Measurements from ENCODE around the gene DLX1.

The DLX1 gene

DNA sequence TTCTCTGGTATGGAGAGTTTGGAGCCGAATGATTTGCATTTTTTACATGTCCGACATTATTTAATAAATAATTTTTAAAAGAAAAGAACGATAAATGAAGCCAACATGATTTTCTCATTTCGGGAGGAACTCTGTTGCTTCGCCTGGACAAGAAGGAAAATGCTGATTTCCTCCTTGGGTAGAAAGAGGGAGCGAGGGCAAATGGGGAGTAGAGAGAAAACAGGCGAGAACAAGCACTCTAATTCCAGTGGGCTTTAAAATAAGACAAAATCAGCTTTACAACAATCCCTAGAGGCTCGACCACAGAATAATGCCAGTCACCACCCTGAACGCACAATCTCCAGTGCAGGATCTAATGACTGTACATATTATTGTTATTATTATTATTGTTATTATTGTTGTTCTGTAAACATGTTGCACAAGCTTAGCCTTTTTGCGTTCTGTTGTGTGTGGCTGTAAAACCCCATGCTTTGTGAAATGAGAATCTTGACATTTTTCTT, 3.7 kb downstream of the DLX1 start:
- Histone ChIP-seq H3K4me3 (ENCODE audit: low read depth, low read length) (no peak overlapping the region), H3K9ac (ENCODE audit: low read length) (no peak overlapping the region), H3K27me3 (ENCODE audit: control insufficient read depth, insufficient read depth, low read length) (peaks cover 100% of the 10 kb centered on the region), H3K4me1 (ENCODE audit: control insufficient read depth, insufficient read depth, low read length) (peaks cover 49% of the 10 kb centered on the region), H3K9me3 (ENCODE audit: control insufficient read depth, insufficient read depth, low read depth, low read length) (no peaks in the 10 kb centered on the region), H3K36me3 (ENCODE audit: control insufficient read depth, insufficient read depth, low read length) (no peaks in the 10 kb centered on the region), H3K27ac (ENCODE audit: low read depth, low read length) (no peak overlapping the region)

DNA sequence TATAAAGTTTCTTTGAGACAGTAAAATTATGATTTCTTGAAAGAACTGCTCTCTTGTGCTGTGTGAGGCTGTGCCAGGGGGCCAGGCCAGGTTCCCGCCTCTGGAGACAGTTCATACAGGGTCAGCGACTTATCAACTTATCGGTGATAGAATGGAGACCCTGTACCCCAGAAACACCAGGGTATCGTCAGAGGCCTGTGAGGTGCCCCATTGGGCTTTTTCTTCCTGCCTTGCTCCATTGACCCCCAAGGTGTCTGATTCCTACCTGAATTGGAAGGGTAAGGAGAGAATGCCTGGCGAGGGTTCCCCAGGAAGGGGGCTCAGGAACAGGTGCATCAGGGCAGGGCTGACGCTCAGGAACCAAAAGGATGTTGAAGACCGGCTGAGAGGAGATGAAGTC, 4.3 kb downstream of the DLX1 start:
- peaks cover 100% of the 10 kb centered on the region for H3K27me3 ChIP-seq (ENCODE audit: control insufficient read depth, insufficient read depth, low read length)
- no peak overlapping the region for H3K27ac ChIP-seq (ENCODE audit: low read depth, low read length)
- H3K9me3 ChIP-seq (ENCODE audit: control insufficient read depth, insufficient read depth, low read depth, low read length) = no peaks in the 10 kb centered on the region
- no peak overlapping the region for H3K4me3 ChIP-seq (ENCODE audit: low read depth, low read length)
- no peak overlapping the region for H3K9ac ChIP-seq (ENCODE audit: low read length)
- peaks cover 47% of the 10 kb centered on the region for H3K4me1 ChIP-seq (ENCODE audit: control insufficient read depth, insufficient read depth, low read length)
- no peaks in the 10 kb centered on the region for H3K36me3 ChIP-seq (ENCODE audit: control insufficient read depth, insufficient read depth, low read length)

DNA sequence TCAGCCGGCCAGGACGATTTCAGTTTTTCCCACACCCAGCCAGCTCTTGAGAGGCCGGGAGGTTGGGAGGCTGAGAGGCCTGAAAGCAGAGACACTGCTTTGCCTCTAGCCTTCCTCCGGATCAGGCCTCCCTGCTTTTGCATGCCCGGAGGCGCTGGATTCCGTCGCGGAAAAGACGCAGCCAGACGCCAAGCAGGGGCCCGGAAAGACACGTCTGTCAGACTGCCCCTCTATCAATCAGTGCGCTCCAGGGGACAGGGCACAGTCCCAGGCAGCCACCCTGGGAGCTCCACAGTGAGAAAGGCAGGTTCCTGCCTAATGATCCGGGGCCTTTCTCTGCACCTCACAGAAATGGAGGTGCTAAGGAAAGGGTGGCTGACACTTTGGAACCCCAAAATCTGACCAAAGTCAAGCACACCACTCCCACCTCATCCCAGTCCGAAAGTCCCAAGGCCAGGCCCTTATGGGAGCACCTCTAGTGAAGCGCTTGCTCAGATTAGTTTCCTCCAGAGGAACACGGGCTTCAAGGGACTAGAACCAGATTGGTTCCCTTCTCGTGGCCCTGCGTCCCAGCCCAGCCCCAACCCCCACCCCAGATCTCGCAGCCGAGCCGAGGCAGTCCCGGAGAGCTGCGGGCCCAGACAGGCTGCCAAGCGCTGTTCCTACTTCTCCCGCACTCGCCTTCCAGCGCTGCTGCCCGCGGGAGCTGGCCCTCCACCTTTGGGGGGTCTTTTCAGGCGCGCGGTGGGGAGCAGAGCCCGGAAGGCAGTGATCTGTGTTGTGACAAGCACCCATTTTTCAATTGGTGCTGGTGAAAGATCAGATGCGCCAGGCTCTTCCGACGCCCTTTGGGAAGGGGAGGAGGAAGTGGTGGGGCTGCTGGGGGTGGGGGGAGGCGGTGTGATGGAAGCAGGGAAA, 5.0 kb downstream of the DLX1 start:
- Histone ChIP-seq H3K27me3 (ENCODE audit: control insufficient read depth, insufficient read depth, low read length) (peaks cover 100% of the 10 kb centered on the region), H3K27ac (ENCODE audit: low read depth, low read length) (no peak overlapping the region), H3K9me3 (ENCODE audit: control insufficient read depth, insufficient read depth, low read depth, low read length) (no peaks in the 10 kb centered on the region), H3K36me3 (ENCODE audit: control insufficient read depth, insufficient read depth, low read length) (no peaks in the 10 kb centered on the region), H3K9ac (ENCODE audit: low read length) (peak overlapping the region; percentile 34), H3K4me3 (ENCODE audit: low read depth, low read length) (peak overlapping the region; percentile 34; the same call in 1 of the 2 replicates), H3K4me1 (ENCODE audit: control insufficient read depth, insufficient read depth, low read length) (peaks cover 52% of the 10 kb centered on the region)

DNA sequence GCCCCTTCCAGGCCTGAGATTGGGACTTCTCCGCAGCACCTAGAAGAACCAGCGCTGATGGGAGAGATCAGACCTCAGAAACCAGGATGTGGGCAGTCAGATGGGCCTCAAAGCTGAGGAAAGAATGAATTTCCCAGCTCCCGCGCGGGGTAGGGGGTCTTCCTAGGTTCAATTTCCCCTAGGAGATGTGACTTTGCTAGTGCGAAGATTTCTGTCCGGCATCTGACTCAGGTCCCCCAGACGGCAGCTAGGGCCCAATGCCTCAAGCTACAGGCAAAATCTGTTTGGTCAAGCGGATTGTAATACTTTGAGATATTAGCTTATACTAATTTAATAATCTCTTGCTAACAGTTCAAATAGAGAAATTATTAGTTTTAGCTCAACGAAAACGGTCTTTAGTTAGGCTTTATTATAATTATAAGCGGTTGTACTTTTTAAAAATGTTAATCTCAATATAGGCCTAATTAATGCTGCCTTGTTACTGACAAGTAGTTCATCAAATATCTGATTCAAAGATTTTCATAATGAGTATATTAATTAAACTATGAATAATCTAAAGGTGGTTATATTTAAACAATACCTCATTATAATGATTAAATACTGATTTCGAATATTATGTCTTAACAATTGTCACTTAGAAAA, 5.8 kb downstream of the DLX1 start:
- no peak overlapping the region for H3K4me3 ChIP-seq (ENCODE audit: low read depth, low read length)
- no peaks in the 10 kb centered on the region for H3K9me3 ChIP-seq (ENCODE audit: control insufficient read depth, insufficient read depth, low read depth, low read length)
- H3K27me3 ChIP-seq (ENCODE audit: control insufficient read depth, insufficient read depth, low read length) = peaks cover 100% of the 10 kb centered on the region

DNA sequence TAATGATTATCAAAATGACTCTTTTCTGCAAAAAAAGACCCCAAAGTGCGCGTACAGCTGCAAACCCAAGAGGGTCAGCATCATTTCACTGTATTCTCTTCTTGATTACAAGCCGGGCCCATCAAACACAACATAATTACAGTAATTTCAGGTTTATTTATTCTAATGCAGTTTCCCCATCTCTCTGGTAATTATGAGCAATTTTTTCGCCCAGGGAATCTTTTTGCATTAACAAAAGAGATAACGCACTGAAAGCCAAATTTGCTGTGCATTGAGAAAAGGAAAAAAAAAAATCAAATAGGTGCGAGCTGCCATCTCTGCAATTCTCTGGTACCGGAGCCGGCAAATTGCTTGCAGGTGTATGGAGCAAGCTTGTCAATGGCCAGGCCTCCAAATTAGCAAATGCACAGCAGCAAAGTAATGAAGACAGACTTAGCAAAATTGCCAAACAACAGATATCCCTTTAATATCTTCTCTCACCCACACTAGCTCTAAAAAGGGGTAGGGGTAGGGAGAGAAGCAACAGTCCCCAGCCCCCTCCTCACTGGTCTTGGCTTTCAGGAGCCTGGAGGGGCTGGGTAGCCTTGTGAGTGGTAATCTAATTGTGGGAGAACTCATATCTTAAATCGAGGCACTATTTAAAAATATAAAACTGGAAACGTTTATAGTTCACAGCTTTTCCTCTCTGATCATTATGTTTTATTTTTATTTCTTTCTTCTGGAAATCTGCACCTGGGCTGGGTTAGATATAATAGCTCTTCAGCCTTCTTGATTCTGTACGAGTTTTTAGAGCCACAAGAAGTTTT, 6.7 kb downstream of the DLX1 start:
- H3K36me3 ChIP-seq (ENCODE audit: control insufficient read depth, insufficient read depth, low read length) = no peaks in the 10 kb centered on the region
- H3K27me3 ChIP-seq (ENCODE audit: control insufficient read depth, insufficient read depth, low read length) = peaks cover 100% of the 10 kb centered on the region
- H3K4me3 ChIP-seq (ENCODE audit: low read depth, low read length) = no peak overlapping the region
- no peaks in the 10 kb centered on the region for H3K9me3 ChIP-seq (ENCODE audit: control insufficient read depth, insufficient read depth, low read depth, low read length)
- H3K9ac ChIP-seq (ENCODE audit: low read length) = no peak overlapping the region
- peaks cover 45% of the 10 kb centered on the region for H3K4me1 ChIP-seq (ENCODE audit: control insufficient read depth, insufficient read depth, low read length)
- no peak overlapping the region for H3K27ac ChIP-seq (ENCODE audit: low read depth, low read length)

More for the DNA sequence above, 5.8 kb downstream of the DLX1 start:
- Histone ChIP-seq H3K4me1 (ENCODE audit: control insufficient read depth, insufficient read depth, low read length) (peaks cover 51% of the 10 kb centered on the region), H3K36me3 (ENCODE audit: control insufficient read depth, insufficient read depth, low read length) (no peaks in the 10 kb centered on the region), H3K27ac (ENCODE audit: low read depth, low read length) (no peak overlapping the region), H3K9ac (ENCODE audit: low read length) (no peak overlapping the region)

DNA sequence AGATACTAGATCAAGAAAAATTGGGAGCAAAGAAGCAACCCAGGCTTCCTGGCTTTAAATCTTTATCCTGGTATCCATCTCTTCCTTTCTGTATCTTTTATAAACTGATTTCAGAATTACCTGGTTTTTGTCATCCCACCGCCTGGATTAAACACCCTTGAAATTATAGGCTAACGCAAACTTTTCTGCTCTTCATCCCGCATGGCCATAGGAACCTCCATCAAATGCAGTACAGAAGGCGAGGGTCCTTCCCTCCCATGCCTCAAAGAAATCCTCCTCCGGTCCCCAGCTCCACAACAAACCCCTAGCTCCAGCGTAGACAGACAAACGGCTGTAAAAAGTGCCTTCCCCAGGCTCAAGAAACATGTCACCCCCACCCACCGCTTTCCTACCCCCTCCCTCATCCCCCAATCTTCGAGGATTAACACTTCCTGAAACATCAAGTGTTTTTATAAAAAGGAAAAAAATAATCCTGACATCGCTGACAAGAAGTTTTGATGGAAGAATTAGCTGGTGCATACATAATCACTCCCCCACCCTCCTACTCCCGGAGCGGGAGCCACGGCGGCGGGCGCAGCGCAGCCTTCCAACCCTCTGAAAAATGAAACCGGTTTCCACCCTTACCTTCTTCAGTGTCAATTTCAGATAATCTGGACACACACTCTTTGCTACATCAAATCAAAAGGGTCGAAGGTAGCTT, 7.6 kb downstream of the DLX1 start:
- H3K36me3 ChIP-seq (ENCODE audit: control insufficient read depth, insufficient read depth, low read length) = no peaks in the 10 kb centered on the region
- H3K27me3 ChIP-seq (ENCODE audit: control insufficient read depth, insufficient read depth, low read length) = peaks cover 100% of the 10 kb centered on the region
- H3K4me1 ChIP-seq (ENCODE audit: control insufficient read depth, insufficient read depth, low read length) = peaks cover 46% of the 10 kb centered on the region
- no peaks in the 10 kb centered on the region for H3K9me3 ChIP-seq (ENCODE audit: control insufficient read depth, insufficient read depth, low read depth, low read length)
- H3K4me3 ChIP-seq (ENCODE audit: low read depth, low read length) = no peak overlapping the region
- H3K27ac ChIP-seq (ENCODE audit: low read depth, low read length) = no peak overlapping the region
- no peak overlapping the region for H3K9ac ChIP-seq (ENCODE audit: low read length)

DNA sequence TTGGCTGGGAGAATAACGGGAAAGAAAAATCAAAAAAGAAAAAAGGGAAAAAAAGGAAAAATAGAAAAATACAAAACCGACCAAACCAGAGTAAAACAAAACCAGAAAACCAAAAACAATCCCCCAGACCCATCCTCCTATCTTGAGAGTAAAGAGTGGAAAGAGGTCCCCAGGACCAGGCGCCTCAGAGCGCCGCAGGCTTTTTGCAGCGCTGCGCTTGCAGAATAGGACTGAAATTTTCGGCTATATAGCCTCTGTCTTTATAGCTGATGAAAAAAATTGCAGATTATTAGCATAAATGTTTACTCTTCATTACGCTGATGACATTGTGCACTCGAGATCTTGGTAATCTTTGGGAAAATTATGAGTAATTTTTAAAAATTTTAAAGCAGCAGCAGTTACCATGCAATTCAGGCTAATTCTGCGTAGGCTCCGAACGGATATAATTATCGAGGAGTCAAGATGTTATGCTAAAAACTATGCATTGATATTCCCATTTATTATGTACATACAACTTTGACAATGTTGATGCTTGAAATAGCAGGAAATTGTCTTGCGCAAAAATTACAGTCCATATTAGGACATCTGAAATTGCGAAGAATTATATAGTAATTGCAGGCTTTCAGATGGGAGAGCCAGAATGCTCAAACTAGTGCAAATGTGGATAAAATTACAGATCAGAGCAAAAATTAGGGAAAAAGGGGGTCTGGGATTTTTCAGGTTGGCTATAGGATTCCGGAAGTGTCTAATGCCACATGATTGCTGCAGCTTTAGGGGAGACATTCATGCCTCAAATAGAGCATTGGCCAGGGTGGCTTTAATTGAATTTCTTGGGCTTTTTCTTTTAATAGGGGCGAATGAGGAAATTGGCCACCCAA, 8.3 kb downstream of the DLX1 start:
- H3K27ac ChIP-seq (ENCODE audit: low read depth, low read length) = no peak overlapping the region
- peaks cover 100% of the 10 kb centered on the region for H3K27me3 ChIP-seq (ENCODE audit: control insufficient read depth, insufficient read depth, low read length)
- H3K4me3 ChIP-seq (ENCODE audit: low read depth, low read length) = 0 out of 2 replicates have a peak overlapping the region, but pooled peaks have one; percentile 6
- H3K9me3 ChIP-seq (ENCODE audit: control insufficient read depth, insufficient read depth, low read depth, low read length) = no peaks in the 10 kb centered on the region
- no peaks in the 10 kb centered on the region for H3K36me3 ChIP-seq (ENCODE audit: control insufficient read depth, insufficient read depth, low read length)
- no peak overlapping the region for H3K9ac ChIP-seq (ENCODE audit: low read length)
- H3K4me1 ChIP-seq (ENCODE audit: control insufficient read depth, insufficient read depth, low read length) = peaks cover 42% of the 10 kb centered on the region

DNA sequence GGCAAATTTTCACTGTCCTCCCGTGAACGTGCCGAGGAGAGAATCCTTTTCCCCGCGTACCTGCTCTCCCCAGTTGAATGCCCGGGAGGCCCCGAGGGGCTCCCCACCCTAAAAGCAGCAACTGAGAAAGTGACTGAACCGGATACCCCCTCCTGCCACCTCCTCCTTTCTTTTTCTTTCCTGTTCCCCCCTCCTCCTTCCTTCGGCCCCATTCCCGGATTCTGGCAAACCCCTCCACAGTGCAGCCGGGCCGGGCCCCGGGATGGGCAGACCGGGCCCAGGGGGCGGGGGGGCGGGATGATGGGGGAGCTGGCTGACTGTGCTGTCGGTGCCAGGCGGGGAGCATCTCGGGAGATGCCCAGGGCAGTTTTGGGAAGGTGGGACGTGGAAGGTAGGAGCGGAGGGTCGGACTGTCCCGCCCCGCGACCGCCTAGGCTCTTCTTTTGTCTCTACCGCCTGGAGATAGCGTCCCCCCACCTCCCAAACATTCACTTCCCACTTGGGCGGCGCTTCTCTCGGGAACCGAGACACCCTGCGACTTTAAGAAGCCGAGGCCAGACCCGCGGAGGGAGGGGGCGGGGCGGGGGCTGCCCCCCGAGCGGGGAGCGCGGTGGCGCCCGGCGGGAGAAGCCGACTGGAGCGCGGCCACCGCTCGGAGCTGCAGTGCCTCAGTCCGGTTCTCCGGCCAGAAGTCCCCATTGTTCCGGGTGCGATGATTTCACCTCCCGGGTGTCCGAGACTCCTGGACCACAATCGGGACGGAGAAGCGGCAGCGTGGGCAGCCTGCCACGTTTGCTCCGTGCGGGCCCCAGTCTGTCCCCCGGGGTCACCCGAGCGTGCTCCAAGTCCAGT, 9.2 kb downstream of the DLX1 start:
- Histone ChIP-seq H3K9me3 (ENCODE audit: control insufficient read depth, insufficient read depth, low read depth, low read length) (no peaks in the 10 kb centered on the region), H3K9ac (ENCODE audit: low read length) (peak overlapping the region; percentile 65), H3K4me3 (ENCODE audit: low read depth, low read length) (peak overlapping the region; percentile 67), H3K36me3 (ENCODE audit: control insufficient read depth, insufficient read depth, low read length) (no peaks in the 10 kb centered on the region), H3K27ac (ENCODE audit: low read depth, low read length) (no peak overlapping the region), H3K4me1 (ENCODE audit: control insufficient read depth, insufficient read depth, low read length) (peaks cover 45% of the 10 kb centered on the region), H3K27me3 (ENCODE audit: control insufficient read depth, insufficient read depth, low read length) (peaks cover 100% of the 10 kb centered on the region)

DNA sequence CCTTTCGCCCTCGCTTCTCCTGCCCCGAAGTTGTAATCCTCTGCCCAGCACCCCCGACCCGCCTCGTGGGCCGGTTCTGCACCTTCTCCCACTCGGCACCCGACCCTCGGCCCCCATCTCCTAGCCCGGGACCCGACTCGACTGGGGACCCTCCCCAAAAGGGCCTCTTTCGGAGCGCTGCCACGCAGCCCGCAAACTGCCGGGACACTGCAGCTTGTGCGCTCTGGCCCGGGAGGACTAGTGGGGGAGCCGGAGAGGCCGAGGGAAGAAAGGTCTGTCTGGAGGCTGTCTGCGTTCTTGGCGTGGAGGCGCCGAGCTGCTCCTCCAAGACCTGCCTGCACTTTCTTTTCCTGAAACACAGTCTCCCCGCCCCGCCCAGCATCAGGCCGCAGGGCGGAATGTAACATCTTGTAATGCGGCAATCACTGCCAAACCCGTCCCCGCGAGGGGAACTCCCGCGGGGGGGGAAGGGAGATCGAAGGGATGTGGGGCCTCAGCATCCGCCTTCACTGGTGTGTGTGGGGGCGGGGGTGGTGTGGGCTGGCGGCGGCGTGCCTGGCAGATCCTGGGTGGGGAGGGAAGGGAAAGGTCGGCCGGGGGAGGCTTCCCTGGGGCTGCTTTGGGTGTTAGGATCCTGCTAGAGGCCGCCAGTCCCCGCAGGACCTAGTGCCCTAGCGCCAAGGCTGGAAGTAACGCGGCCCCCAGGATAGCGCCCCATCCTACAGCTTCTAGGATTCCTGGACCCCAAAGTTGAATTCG, 10.0 kb downstream of the DLX1 start:
- Histone ChIP-seq H3K36me3 (ENCODE audit: control insufficient read depth, insufficient read depth, low read length) (no peaks in the 10 kb centered on the region), H3K4me3 (ENCODE audit: low read depth, low read length) (peak overlapping the region; percentile 67), H3K27me3 (ENCODE audit: control insufficient read depth, insufficient read depth, low read length) (peaks cover 100% of the 10 kb centered on the region), H3K9ac (ENCODE audit: low read length) (peak overlapping the region; percentile 65), H3K27ac (ENCODE audit: low read depth, low read length) (no peak overlapping the region), H3K9me3 (ENCODE audit: control insufficient read depth, insufficient read depth, low read depth, low read length) (no peaks in the 10 kb centered on the region), H3K4me1 (ENCODE audit: control insufficient read depth, insufficient read depth, low read length) (peaks cover 46% of the 10 kb centered on the region)

All from HUES6 (cell line).